Right lobe of liver (tissue), 6 donors: ENCODE measurements around the gene NHLRC4. TPM values are rescaled to one million over a fixed set of nuclear protein-coding genes. Genes with fewer than 3 reads are reported as not detected.

Source experiments
- ATAC-seq, 4 donors: fragments of 200-7000 bp; cut with Tn5 transposase; one replicate each; pipeline ENCODE4 v1.9.1; 2020; ENCODE audit warnings: mild to moderate bottlenecking in 4 of 4, moderate library complexity in 4 of 4
- DNase-seq, 3 donors: peaks; one replicate each; pipeline ENCODE4 v3.0.0-alpha.2; 2020
- H3K27ac ChIP-seq, 3 donors: fragments of 200-600 bp; one replicate each; pipeline ENCODE4 v1.8.0; 2022
- H3K27me3 ChIP-seq, 2 donors: fragments of 200-600 bp; one replicate each; pipeline ENCODE4 v1.8.0; 2022
- H3K36me3 ChIP-seq, 4 donors: fragments of 200-600 bp; sonication (generic) in 1 of 4; one replicate each; pipeline versions ENCODE4 v1.5.1 to v1.8.0; 2017 to 2022; ENCODE audit warnings: control low read depth in 1 of 4
- H3K4me1 ChIP-seq, 4 donors: fragments of 200-600 bp; sonication (generic) in 1 of 4; one replicate each; pipeline versions ENCODE4 v1.5.1 to v1.8.0; 2017 to 2022; ENCODE audit warnings: control low read depth in 1 of 4
- H3K4me3 ChIP-seq, 3 donors: fragments of 200-600 bp; one replicate each; pipeline ENCODE4 v1.8.0; 2022
- H3K9me3 ChIP-seq, 4 donors: fragments of 200-600 bp; sonication (generic) in 1 of 4; one replicate each; pipeline versions ENCODE4 v1.5.1 to v1.8.0; 2017 to 2022; ENCODE audit warnings: control low read depth in 1 of 4
- CTCF ChIP-seq, 4 donors: fragments of 200-600 bp in 3 of 4; fragments of 450-650 bp in 1 of 4; IDR thresholded peaks; one replicate each; pipeline versions ENCODE4 v1.5.1 to v1.8.0; 2016 to 2022; ENCODE audit warnings: antibody characterized with exemption in 4 of 4, mild to moderate bottlenecking in 2 of 4
- POLR2A ChIP-seq: fragments of 450-650 bp; IDR thresholded peaks from one replicate; pipeline ENCODE4 v1.6.1; 2017; ENCODE audit warnings: antibody characterized with exemption, mild to moderate bottlenecking
- WGBS: methylation state at CpG from one replicate; pipeline ENCODE4 v1.1.6; 2018; ENCODE audit warnings: low coverage, low lambda C conversion rate; ENCODE audit not compliant: insufficient coverage; ENCODE audit errors: missing lambda C conversion rate; 5-methylcytosine and 5-hydroxymethylcytosine counted together
- intact Hi-C, 2 donors: fragments of 100-400 bp; cut with DNase I; formaldehyde crosslinking; loops; one replicate each; pipeline versions ENCODE4 v1.11.2 to v1.14.1; 2022
- total RNA-seq, 6 experiments: library from RNA; depleted of rRNA in 2 of 6; stranded (reverse); fragments of >200 nt in 2 of 6; fragmentation: NEBNext Ultra II Directional in 3 of 6; extraction: Animal tissue kit (Norgen Biotek cat#: 25700) in 3 of 6; gene quantifications; one replicate each; pipeline versions ENCODE4 v1.1.0 to v1.2.4, GENCODE V29; 2016 to 2023
- donor health status: DM: no; HTN: yes; CAD: no.
- donor health status: DM: no; HTN: no; CAD: no.
- donor health status: DM: no; HTN: no; CAD: no.
- donor health status: DM: no; HTN: yes; CAD: no.
- donor health status: DM: no; HTN: yes; CAD: no.

Gene NHLRC4
- total RNA-seq, 6 experiments from 2014 or later = 0.12 to 0.33 (median 0.28) TPM; not detected in 1

GRCh38 chr16:576197-576822 lies 9.5 kb downstream of the NHLRC4 start:
- TF ChIP-seq POLR2A = no peak
- no peak for TF ChIP-seq CTCF (IDR thresholded peaks at IDR 0.05)
- no peak for ATAC-seq
- no peak overlapping the region for H3K4me3 ChIP-seq
- intact Hi-C loops = no loop called here
- H3K27me3 ChIP-seq = no peaks in the 10 kb centered on the region
- WGBS = 43% methylated on average over 2 of the region's 21 CpGs
- no peak overlapping the region for H3K27ac ChIP-seq
- DNase-seq = no peak
- H3K4me1 ChIP-seq = no peaks in the 10 kb centered on the region
- no peaks in the 10 kb centered on the region for H3K36me3 ChIP-seq
- H3K9me3 ChIP-seq = no peaks in the 10 kb centered on the region

GRCh38 chr16:576823-577201 lies 10.0 kb downstream of the NHLRC4 start:
- Histone ChIP-seq H3K4me1 (no peaks in the 10 kb centered on the region), H3K36me3 (no peaks in the 10 kb centered on the region), H3K4me3 (no peak overlapping the region), H3K27me3 (no peaks in the 10 kb centered on the region), H3K9me3 (no peaks in the 10 kb centered on the region), H3K27ac (no peak overlapping the region)
- DNase-seq (no peak), ATAC-seq (no peak)
- intact Hi-C loops = no loop called here
- 68% methylated on average over 7 of the region's 8 CpGs for WGBS
- TF ChIP-seq CTCF (IDR thresholded peaks at IDR 0.05) = no peak
- TF ChIP-seq POLR2A = no peak

GRCh38 chr16:577796-578195 lies 11.0 kb downstream of the NHLRC4 start:
- WGBS = 73% methylated on average over 3 of the region's 13 CpGs
- ATAC-seq = no peak
- H3K27me3 ChIP-seq = no peaks in the 10 kb centered on the region
- intact Hi-C loops = no loop called here
- no peaks in the 10 kb centered on the region for H3K36me3 ChIP-seq
- peaks cover 0 to 2% (median 0%) of the 10 kb centered on the region in 4 donors for H3K4me1 ChIP-seq
- H3K9me3 ChIP-seq = no peaks in the 10 kb centered on the region
- TF ChIP-seq CTCF (IDR thresholded peaks at IDR 0.05) (no peak), POLR2A (no peak)
- no peak overlapping the region for H3K4me3 ChIP-seq
- DNase-seq = no peak
- no peak overlapping the region for H3K27ac ChIP-seq

GRCh38 chr16:578232-578869 lies 11.5 kb downstream of the NHLRC4 start:
- TF ChIP-seq POLR2A = no peak
- TF ChIP-seq CTCF (IDR thresholded peaks at IDR 0.05) = no peak
- H3K9me3 ChIP-seq = no peaks in the 10 kb centered on the region
- no peak for ATAC-seq
- DNase-seq = no peak
- H3K4me1 ChIP-seq = peaks cover 0 to 7% (median 0%) of the 10 kb centered on the region in 4 donors
- no peaks in the 10 kb centered on the region for H3K27me3 ChIP-seq
- H3K36me3 ChIP-seq = no peaks in the 10 kb centered on the region
- intact Hi-C loops = no loop called here
- H3K27ac ChIP-seq = no peak overlapping the region
- no peak overlapping the region for H3K4me3 ChIP-seq
- WGBS = 83% methylated on average over 8 of the region's 24 CpGs
